AG04449 (cell line): Measurements from ENCODE around the gene KCNMA1.

ENCODE experiments used
- CTCF ChIA-PET: fragments of 350-600 bp; formaldehyde crosslinking; extraction: SDS; loops from one replicate; lab custom pipeline; 2021; ENCODE audit warnings: antibody characterized with exemption; lab: Yijun Ruan, JAX
- POLR2A ChIA-PET: fragments of 400-600, 350-600 bp; formaldehyde crosslinking; extraction: SDS; loops from one replicate; lab custom pipeline; 2020; ENCODE audit warnings: antibody characterized with exemption, inconsistent platforms; lab: Yijun Ruan, JAX
- DNase-seq: peaks from one replicate; pipeline ENCODE4 v3.0.0-alpha.2; 2010; ENCODE audit warnings: low read depth, low spot score
- H3K4me3 ChIP-seq: 2 replicates; pipeline ENCODE4 v1.5.1; 2011; ENCODE audit warnings: low read depth, mild to moderate bottlenecking, control low read depth, low read length
- CTCF ChIP-seq: IDR thresholded peaks from one replicate; pipeline ENCODE4 v1.5.1; 2011; ENCODE audit warnings: mild to moderate bottlenecking, moderate library complexity, low read length, control low read depth, inconsistent platforms; ENCODE audit not compliant: insufficient read depth; ENCODE audit errors: missing control alignments

KCNMA1 gene

GRCh38 chr10:77241350-77241725 lies 396.3 kb downstream of the KCNMA1 start:
- no peak overlapping the region for H3K4me3 ChIP-seq
- CTCF ChIA-PET = interaction anchor here (1.4 to 3.4 kb wide), 7 partner anchors 10 to 76 kb away, joined by 3 to 26 read pairs (median 10); no protein-coding TSS in a partner anchor

GRCh38 chr10:77240706-77241349 lies 396.8 kb downstream of the KCNMA1 start:
- POLR2A ChIA-PET = interaction anchor here (0.9 kb wide), 1 partner anchor 146 kb away, joined by 5 read pairs; no protein-coding TSS in a partner anchor
- no peak for TF ChIP-seq CTCF
- no peak for DNase-seq
- H3K4me3 ChIP-seq = no peak overlapping the region
- CTCF ChIA-PET = interaction anchor here (1.4 to 3.4 kb wide), 4 partner anchors 10 to 67 kb away, joined by 3 to 26 read pairs (median 7); no protein-coding TSS in a partner anchor

More at GRCh38 chr10:77241350-77241725, 396.3 kb downstream of the KCNMA1 start:
- no peak for TF ChIP-seq CTCF
- no peak for DNase-seq
- POLR2A ChIA-PET = interaction anchor here (0.9 kb wide), 1 partner anchor 146 kb away, joined by 5 read pairs; no protein-coding TSS in a partner anchor

GRCh38 chr10:77240041-77240652 lies 397.5 kb downstream of the KCNMA1 start:
- H3K4me3 ChIP-seq = no peak overlapping the region
- DNase-seq = no peak
- POLR2A ChIA-PET = no interaction called here
- CTCF ChIA-PET = interaction anchor here (0.8 to 3.0 kb wide), 2 partner anchors 9 to 181 kb away, joined by 3 to 10 read pairs; no protein-coding TSS in a partner anchor
- TF ChIP-seq CTCF = no peak

- POLR2A ChIA-PET = no interaction called here
- no peak for DNase-seq
- no peak for TF ChIP-seq CTCF
- CTCF ChIA-PET = interaction anchor here (1.0 to 2.7 kb wide), 3 partner anchors 12 to 474 kb away, joined by 5 to 12 read pairs (median 5); no protein-coding TSS in a partner anchor
- no peak overlapping the region for H3K4me3 ChIP-seq
Observed at GRCh38 chr10:77237120-77237519, 400.5 kb downstream of the KCNMA1 start.

- CTCF ChIA-PET = interaction anchor here (1.0 to 2.7 kb wide), 3 partner anchors 12 to 475 kb away, joined by 5 to 12 read pairs (median 5); no protein-coding TSS in a partner anchor
- no peak for DNase-seq
Observed at GRCh38 chr10:77236700-77237099, 400.9 kb downstream of the KCNMA1 start.

More at GRCh38 chr10:77236700-77237099, 400.9 kb downstream of the KCNMA1 start:
- no peak overlapping the region for H3K4me3 ChIP-seq
- POLR2A ChIA-PET = no interaction called here
- TF ChIP-seq CTCF = no peak
